ENCODE measurements around the gene PTH2R.
"Not testable (repeated sequence)": the region's sequence is repeated elsewhere in the genome, so short reads cannot be mapped to it uniquely, and the experiment has no call there.

Gene PTH2R

DNA sequence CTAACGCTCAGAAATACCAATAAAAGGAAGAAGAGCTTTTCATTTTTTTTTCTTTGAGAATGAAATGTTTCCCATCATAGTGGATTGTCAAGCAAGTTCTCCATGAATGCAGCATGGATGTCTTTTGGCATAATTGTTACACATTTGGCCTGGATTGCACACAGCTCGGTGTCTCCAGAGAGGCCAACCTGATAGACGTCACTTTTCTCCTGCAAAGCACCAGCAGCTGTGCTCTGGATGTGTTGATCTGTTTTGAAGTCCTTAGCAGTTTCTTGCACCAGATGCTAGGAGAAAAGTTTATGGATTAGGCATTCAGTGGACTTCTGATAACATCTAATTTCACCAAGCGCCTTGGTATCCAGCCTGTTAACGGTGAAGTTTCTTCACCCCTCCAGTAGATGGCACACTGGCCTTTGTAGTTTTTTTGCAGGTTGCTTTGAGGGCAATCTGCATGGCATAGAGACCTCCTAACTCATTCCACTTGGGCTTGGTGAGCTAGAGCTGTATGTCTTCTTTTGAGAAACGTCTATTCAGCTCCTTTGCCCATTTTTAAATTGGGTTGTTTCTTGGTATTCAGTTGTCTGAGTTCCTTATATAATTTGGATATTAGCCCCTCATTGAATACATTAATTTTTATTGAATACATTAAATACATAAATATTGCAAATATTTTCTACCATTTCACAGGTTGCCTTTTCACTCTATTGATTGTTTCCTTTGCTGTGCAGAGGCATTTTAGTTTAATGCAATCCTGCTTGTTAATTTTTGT lies 59.7 kb downstream of the PTH2R start:
- peak; percentile 10 for DNase-seq (ENCODE audit: low read depth)
- TF ChIP-seq, protein P1, sequence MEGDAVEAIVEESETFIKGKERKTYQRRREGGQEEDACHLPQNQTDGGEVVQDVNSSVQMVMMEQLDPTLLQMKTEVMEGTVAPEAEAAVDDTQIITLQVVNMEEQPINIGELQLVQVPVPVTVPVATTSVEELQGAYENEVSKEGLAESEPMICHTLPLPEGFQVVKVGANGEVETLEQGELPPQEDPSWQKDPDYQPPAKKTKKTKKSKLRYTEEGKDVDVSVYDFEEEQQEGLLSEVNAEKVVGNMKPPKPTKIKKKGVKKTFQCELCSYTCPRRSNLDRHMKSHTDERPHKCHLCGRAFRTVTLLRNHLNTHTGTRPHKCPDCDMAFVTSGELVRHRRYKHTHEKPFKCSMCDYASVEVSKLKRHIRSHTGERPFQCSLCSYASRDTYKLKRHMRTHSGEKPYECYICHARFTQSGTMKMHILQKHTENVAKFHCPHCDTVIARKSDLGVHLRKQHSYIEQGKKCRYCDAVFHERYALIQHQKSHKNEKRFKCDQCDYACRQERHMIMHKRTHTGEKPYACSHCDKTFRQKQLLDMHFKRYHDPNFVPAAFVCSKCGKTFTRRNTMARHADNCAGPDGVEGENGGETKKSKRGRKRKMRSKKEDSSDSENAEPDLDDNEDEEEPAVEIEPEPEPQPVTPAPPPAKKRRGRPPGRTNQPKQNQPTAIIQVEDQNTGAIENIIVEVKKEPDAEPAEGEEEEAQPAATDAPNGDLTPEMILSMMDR (IDR thresholded peaks at IDR 0.05; ENCODE audit: low read depth, low read length, missing control alignments), result peak; percentile 77
- no peak overlapping the region for H3K4me3 ChIP-seq (ENCODE audit: low read depth, low read length)

- no peak for DNase-seq (ENCODE audit: low read depth)
- no peak overlapping the region for H3K4me3 ChIP-seq (ENCODE audit: low read depth, low read length)
- TF ChIP-seq, protein P1 (IDR thresholded peaks at IDR 0.05; ENCODE audit: low read depth, low read length, missing control alignments), result no peak
Measured at GRCh38 chr2:208466920-208467298, 60.3 kb downstream of the PTH2R start.

GRCh38 chr2:208467564-208467963 lies 61.0 kb downstream of the PTH2R start:
- TF ChIP-seq, protein P1 (IDR thresholded peaks at IDR 0.05; ENCODE audit: low read depth, low read length, missing control alignments), result no peak
- no peak for DNase-seq (ENCODE audit: low read depth)
- H3K4me3 ChIP-seq (ENCODE audit: low read depth, low read length), result no peak overlapping the region

DNA sequence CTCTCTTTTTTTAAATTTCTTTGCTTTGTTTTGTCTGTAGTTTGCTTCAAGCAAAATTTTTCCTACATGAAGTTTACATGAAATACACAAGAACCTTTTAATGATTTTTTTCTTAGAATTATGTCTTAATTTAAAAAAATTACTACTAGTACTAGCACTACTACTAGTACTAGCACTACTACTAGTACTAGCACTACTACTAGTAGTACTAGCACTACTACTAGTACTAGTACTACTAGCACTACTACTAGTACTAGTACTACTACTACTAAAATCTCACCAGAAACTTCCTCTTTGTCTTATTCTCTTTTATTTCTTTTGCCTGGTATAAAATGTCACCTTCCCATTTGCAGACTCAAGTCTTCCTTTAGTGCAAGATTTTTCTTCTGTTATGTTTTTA lies 71.1 kb downstream of the PTH2R start:
- DNase-seq (ENCODE audit: low read depth), result no peak
- H3K4me3 ChIP-seq (ENCODE audit: low read depth, low read length), result no peak overlapping the region
- TF ChIP-seq, protein P1 (IDR thresholded peaks at IDR 0.05; ENCODE audit: low read depth, low read length, missing control alignments), result no peak

GRCh38 chr2:208479342-208479741 lies 72.8 kb downstream of the PTH2R start:
- no peak for DNase-seq (ENCODE audit: low read depth)
- TF ChIP-seq, protein P1 (IDR thresholded peaks at IDR 0.05; ENCODE audit: low read depth, low read length, missing control alignments), result no peak
- H3K4me3 ChIP-seq (ENCODE audit: low read depth, low read length), result no peak overlapping the region

DNA sequence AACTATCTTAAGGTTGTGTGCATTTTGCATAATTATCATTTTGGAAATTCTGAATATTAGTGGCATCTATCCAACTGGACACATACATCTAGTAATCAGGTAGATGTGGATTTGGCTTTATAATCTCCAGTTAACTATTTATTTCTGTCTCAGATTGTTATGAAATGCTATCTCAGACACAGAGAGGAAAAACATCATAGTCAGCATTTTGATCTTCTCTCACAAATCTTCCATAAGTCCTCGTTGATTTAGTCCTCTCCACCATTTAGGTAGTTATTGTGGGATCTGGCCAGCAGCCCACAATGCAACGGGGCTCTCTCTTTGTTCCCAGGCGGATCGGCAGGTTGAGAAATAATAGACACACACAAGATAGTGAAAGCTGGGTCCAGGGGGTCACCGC lies 75.4 kb downstream of the PTH2R start:
- not testable (repeated sequence) for H3K4me3 ChIP-seq (ENCODE audit: low read depth, low read length); DNase-seq (ENCODE audit: low read depth)

DNA sequence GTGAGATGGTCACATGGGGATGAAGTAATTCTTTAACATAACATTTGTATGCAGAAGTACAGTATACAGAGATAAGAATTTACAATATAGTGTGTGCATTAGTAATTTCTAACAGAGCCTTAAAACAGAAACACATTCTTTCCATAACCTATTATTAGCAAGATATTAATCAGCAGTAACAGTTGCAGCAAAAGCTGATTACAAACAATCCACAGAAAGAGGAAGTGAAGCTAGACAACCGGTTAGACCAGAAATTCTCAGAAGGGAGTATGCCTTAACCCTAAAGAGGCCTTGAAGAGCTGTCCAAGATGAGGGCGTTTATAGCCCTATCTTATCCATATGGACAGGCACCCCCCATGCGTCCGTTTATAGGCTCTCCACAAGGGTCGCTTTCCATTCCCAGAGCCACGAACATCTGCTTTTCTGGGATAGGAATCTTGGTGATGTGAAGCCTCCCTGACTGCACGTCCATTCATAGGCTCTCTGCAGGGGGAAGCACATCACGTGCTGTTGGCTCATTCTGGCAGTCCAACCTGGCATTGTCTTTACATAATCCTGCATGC lies 75.9 kb downstream of the PTH2R start:
- DNase-seq (ENCODE audit: low read depth); H3K4me3 ChIP-seq (ENCODE audit: low read depth, low read length): not testable (repeated sequence)

- TF ChIP-seq, protein P1 (IDR thresholded peaks at IDR 0.05; ENCODE audit: low read depth, low read length, missing control alignments), result no peak
- H3K4me3 ChIP-seq (ENCODE audit: low read depth, low read length), result no peak overlapping the region
- no peak for DNase-seq (ENCODE audit: low read depth)
Measured at GRCh38 chr2:208485390-208485789, 78.8 kb downstream of the PTH2R start.
